T-helper 1 cell treated with Interleukin-12 subunit alpha and Interleukin-12 subunit beta and Interleukin-4 antibody, amounts not matched to agents 30 ng/mL and 1 ng/mL, for 36 hours (primary cell): ENCODE measurements around the gene CDC73. TPM values are rescaled to one million over a fixed set of nuclear protein-coding genes. Genes with fewer than 3 reads are reported as not detected.
"Not testable (repeated sequence)": the region's sequence is repeated elsewhere in the genome, so short reads cannot be mapped to it uniquely, and the experiment has no call there.

Source experiments
- intact Hi-C: fragments of 100-400 bp; cut with micrococcal nuclease; formaldehyde crosslinking; loops from one replicate; pipeline ENCODE4 v1.15.1; 2024
- total RNA-seq: library from RNA; stranded (reverse); gene quantifications from 2 replicates; pipeline ENCODE4 v1.2.3, GENCODE V29; 2022

The CDC73 gene
- total RNA-seq, 1 donor from 2014 or later = 68.7 TPM

DNA sequence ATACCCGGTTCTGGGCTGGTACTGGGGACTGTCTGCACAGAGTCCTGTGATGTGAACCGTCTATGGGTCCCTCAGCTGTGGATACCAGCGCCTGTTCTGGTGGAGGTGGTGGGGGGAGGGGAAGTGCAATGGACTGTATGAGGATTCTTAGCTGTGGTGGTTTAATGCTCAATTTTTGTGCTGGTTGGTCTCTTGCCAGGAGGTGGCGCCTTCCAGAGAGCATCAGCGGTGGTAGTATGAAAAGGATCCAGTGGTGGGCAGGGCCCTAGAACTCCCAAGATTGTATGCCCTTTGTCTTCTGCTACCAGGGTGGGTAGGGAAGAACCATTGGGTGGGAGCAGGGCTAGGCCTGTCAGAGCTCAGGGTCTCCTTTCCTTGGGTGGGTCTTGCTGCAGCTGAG, 153.9 kb downstream of the CDC73 start:
- intact Hi-C loops = no loop called here

DNA sequence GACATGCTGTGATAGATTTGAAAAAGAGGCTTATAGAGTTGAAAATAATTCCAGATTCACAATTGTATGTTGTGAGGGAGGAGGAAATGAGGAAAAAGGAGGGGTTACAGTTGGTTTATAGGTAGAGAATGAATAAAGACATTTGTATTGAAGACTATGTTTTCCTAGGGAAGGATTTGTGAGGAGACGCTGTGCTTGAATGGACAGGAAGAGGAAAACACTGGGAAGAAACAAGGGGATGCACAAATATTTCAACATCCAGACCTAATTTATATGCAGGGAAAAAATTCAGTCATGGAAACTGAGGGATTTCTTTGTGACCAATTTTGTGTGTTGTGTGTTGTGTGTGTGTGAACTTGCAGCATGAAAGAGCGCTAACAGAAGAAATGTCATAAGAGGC, 157.1 kb downstream of the CDC73 start:
- intact Hi-C loops = no loop called here

DNA sequence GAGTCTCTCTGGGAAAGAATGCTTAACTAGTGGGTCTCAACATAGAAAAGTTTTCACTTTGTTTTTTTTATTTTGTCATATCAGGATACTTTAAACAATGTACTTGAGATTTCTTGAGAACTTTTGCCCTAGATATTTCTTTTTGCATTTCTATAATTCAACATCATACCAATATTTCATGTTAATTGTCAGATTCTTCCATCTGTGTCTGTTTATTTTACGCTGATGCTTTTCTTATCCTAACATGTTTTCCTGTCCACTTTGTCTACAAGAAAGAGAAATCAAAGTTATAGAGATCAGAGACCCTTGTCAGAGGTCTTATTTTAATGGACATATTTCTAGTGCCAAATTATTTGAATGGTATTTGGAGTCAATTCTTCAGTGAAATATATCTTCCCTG, 160.1 kb downstream of the CDC73 start:
- intact Hi-C loops = loop anchor here (5.0 kb wide), 1 partner anchor 90 kb away; no protein-coding TSS in a partner anchor

DNA sequence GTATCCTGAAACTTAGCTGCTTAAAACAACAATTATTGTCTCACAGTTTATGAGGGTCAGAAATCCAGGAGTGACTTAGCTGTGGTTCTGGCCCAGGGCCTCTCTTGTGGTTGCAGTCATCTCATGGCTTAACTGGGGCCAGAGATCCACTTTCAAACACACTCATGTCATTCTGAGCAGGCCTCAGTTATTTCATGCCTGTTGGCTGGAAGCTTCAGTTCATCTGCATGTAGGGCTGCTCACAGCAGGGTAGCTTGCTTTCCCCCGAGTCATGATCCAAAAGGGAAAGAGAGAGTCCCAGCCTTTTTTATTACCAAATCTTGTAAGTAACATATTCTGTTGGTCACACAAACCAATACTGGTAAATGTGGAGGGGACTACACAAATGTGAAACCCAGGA, 161.2 kb downstream of the CDC73 start:
- intact Hi-C loops = loop anchor here (5.0 kb wide), 1 partner anchor 91 kb away; no protein-coding TSS in a partner anchor

- intact Hi-C loops = loop anchor here (5.0 kb wide), 1 partner anchor 92 kb away; no protein-coding TSS in a partner anchor
Measured at GRCh38 chr1:193284219-193284618, 162.4 kb downstream of the CDC73 start.

GRCh38 chr1:193285641-193286040, 163.8 kb downstream of the CDC73 start:
- intact Hi-C loops = no loop called here

GRCh38 chr1:193288548-193289080, 166.8 kb downstream of the CDC73 start:
- intact Hi-C loops = not testable (repeated sequence)

DNA sequence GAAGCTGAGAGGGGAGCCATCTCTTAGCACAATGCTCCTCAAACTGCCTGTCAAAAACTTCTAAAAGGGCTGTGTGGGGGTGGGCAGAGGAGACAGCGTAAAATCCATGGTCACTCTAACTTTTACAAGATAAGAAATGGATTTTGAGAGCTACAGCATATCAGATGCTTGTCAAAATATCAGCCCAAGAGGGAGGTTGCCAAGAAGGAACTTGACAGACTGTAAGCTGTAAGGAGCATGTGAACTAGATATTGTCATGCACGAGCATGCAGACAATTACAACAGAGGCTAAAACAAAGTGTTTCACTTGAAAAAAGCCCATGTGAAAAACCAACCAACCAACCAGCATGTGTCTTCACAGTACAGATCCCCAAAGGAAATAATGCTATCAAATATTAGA, 171.9 kb downstream of the CDC73 start:
- intact Hi-C loops = no loop called here

- intact Hi-C loops = no loop called here
Measured at GRCh38 chr1:193299038-193299437, 177.2 kb downstream of the CDC73 start.

GRCh38 chr1:193301746-193302145, 179.9 kb downstream of the CDC73 start:
- intact Hi-C loops = no loop called here

- intact Hi-C loops = no loop called here
Measured at GRCh38 chr1:193303849-193304248, 182.0 kb downstream of the CDC73 start.

Other genes starting within 250 kb of the CDC73 start
- gene UCHL5, start 62.7 kb upstream of the CDC73 start, total RNA-seq = 50.9 and 53.9 TPM in 2 replicates
- gene RO60, start 62.4 kb upstream of the CDC73 start, total RNA-seq = 62.5 and 74.8 TPM in 2 replicates
- gene GLRX2, start 16.6 kb upstream of the CDC73 start, total RNA-seq = 18.5 and 19.8 TPM in 2 replicates
- gene B3GALT2, start 64.6 kb downstream of the CDC73 start, total RNA-seq = 2.1 and 2.9 TPM in 2 replicates